ENCODE results near the gene BIRC2. TPM values are rescaled to one million over a fixed set of nuclear protein-coding genes. Genes with fewer than 3 reads are reported as not detected.
A peak's percentile ranks its signal among the peaks of the same experiment; 100 is the strongest.

The BIRC2 gene
- total RNA-seq, 1 donor from 2014 or later, result 78.1 TPM

DNA sequence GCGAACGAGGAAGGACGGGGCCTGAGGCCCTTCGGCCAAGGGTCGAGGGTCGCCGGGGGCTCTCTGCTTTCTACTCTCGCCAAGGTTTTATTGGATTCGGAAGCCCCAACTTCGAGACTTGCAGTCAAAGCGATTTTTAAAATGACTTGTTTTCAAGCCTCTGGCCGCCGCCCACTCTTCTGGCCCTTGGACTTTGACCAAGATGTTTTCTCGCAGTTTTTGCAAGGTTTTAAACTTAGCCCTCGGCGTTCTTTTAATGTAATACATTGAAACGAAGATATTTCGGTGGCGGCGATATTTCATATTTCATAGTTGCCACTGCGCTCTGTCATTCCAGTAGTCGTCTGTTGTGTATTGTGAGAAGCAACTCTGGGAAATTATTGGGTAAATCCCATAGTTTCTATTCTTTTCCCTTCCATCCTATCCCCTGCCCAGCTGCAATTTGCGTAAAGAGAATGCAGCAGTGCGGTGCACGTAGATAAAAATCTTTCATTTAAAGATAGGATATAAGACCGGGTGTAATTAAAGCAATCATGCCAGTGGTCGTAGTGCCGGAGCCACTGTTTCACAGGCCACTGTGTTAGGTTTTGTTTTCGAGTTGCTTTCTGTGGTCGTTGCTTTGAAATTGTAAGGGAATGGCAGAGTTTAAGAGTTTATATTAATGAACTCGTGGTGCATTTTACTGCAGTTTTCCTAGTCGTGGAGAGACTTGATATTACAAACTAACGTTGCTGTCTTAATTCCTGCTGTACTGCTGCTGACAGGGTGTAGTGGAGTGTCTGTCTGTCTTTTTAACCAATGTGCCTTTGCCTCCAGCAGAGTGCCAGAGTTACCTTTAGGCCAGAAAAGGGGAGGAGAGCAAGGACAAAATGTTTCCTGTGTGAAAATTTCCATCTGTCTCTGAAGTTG, 702 bp downstream of the BIRC2 start:
- Histone ChIP-seq H3K4me3 (peak overlapping the region; percentile 81), H3K79me2 (ENCODE audit: low read depth) (peaks cover 41% of the 10 kb centered on the region), H4K20me1 (ENCODE audit: low read depth) (peaks cover 18% of the 10 kb centered on the region), H3K36me3 (no peaks in the 10 kb centered on the region), H3K4me1 (peaks cover 14% of the 10 kb centered on the region), H3F3A (ENCODE audit: low read depth) (peaks cover 10% of the 10 kb centered on the region), H3K9ac (peak overlapping the region; percentile 95), H3K4me2 (peak overlapping the region; percentile 83), H2AFZ (replicated peaks) (peak overlapping the region; percentile 48), H3K27ac (peak overlapping the region; percentile 96), H3K9me3 (ENCODE audit: low read depth) (no peaks in the 10 kb centered on the region), H3K27me3 (no peaks in the 10 kb centered on the region)
- no peak for TF ChIP-seq EZH2 (IDR thresholded peaks at IDR 0.05)
- TF ChIP-seq, protein P1, sequence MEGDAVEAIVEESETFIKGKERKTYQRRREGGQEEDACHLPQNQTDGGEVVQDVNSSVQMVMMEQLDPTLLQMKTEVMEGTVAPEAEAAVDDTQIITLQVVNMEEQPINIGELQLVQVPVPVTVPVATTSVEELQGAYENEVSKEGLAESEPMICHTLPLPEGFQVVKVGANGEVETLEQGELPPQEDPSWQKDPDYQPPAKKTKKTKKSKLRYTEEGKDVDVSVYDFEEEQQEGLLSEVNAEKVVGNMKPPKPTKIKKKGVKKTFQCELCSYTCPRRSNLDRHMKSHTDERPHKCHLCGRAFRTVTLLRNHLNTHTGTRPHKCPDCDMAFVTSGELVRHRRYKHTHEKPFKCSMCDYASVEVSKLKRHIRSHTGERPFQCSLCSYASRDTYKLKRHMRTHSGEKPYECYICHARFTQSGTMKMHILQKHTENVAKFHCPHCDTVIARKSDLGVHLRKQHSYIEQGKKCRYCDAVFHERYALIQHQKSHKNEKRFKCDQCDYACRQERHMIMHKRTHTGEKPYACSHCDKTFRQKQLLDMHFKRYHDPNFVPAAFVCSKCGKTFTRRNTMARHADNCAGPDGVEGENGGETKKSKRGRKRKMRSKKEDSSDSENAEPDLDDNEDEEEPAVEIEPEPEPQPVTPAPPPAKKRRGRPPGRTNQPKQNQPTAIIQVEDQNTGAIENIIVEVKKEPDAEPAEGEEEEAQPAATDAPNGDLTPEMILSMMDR (IDR thresholded peaks at IDR 0.05), result no peak
- no peak for TF ChIP-seq EZH2phosphoT487 (IDR thresholded peaks at IDR 0.05)
- H3K27ac Mint-ChIP-seq, result peak overlapping the region; percentile 91
- H3K36me3 Mint-ChIP-seq, result peaks cover 15% of the 10 kb centered on the region
- peak overlapping the region; percentile 96 for H3K4me3 Mint-ChIP-seq
- H3K4me1 Mint-ChIP-seq, result peaks cover 29% of the 10 kb centered on the region
- peak; percentile 27 for DNase-seq (ENCODE audit: low spot score)
- peaks cover 6% of the 10 kb centered on the region for H3K27me3 Mint-ChIP-seq (ENCODE audit: insufficient read depth, low read depth)
- H3K9me3 Mint-ChIP-seq, result no peaks in the 10 kb centered on the region

DNA sequence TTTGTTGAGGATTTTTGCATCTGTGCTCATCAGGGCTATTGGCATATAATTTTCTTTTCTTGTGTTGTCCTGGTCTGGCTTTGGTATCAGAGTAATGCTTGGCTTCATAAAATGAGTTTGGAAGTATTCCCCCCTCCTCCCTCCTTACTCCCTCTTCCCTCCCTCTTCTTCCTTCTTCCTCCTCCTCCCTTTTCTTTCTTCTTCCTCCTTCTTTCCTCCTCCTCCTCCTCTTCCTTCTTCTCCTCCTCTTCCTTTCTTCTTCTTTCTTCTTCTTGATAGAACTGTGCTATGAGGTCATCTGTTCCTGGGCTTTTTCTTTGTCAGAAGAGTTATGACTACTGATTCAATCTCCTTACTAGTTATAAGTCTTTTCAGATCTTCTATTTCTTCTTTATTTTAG, 10.1 kb downstream of the BIRC2 start:
- Histone ChIP-seq H3K4me3 (no peak overlapping the region), H3K27me3 (no peaks in the 10 kb centered on the region), H3K79me2 (ENCODE audit: low read depth) (peaks cover 47% of the 10 kb centered on the region), H3F3A (ENCODE audit: low read depth) (no peaks in the 10 kb centered on the region), H2AFZ (replicated peaks) (no peak overlapping the region), H4K20me1 (ENCODE audit: low read depth) (peaks cover 3% of the 10 kb centered on the region), H3K4me1 (no peaks in the 10 kb centered on the region), H3K36me3 (peaks cover under 1% of the 10 kb centered on the region), H3K4me2 (no peak overlapping the region), H3K9me3 (ENCODE audit: low read depth) (no peaks in the 10 kb centered on the region), H3K27ac (no peak overlapping the region), H3K9ac (no peak overlapping the region)
- Mint-ChIP-seq H3K4me1 (no peaks in the 10 kb centered on the region), H3K36me3 (peaks cover 73% of the 10 kb centered on the region), H3K4me3 (no peak overlapping the region), H3K9me3 (peaks cover 30% of the 10 kb centered on the region), H3K27me3 (ENCODE audit: insufficient read depth, low read depth) (no peaks in the 10 kb centered on the region), H3K27ac (no peak overlapping the region)
- TF ChIP-seq EZH2phosphoT487 (IDR thresholded peaks at IDR 0.05) (no peak), EZH2 (IDR thresholded peaks at IDR 0.05) (no peak)
- TF ChIP-seq, protein P1 (IDR thresholded peaks at IDR 0.05), result no peak
- no peak for DNase-seq (ENCODE audit: low spot score)

DNA sequence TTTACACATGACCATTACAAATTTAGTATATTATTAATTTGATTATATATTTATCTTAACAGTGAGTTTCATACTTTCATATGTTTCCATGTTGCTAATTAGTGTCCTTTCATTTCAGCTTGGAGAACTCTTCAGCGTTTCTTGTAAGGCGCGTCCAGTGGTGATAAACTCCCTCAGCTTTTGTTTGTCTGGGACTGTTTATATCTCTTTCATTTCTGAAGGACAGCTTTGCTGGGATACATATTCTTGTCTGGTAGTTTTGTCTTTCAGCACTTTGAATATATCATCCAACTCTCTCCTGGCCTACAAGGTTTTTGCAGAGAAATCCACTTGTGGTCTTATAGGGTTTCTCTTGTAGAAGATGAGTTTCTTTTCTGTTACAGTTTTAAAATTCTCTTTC, 12.4 kb downstream of the BIRC2 start:
- Histone ChIP-seq H3K79me2 (ENCODE audit: low read depth) (peaks cover 46% of the 10 kb centered on the region), H3K27ac (no peak overlapping the region), H3K36me3 (peaks cover 16% of the 10 kb centered on the region), H3K9ac (no peak overlapping the region), H3K27me3 (no peaks in the 10 kb centered on the region), H3K9me3 (ENCODE audit: low read depth) (no peaks in the 10 kb centered on the region), H3K4me1 (no peaks in the 10 kb centered on the region), H2AFZ (replicated peaks) (no peak overlapping the region), H3K4me3 (no peak overlapping the region), H4K20me1 (ENCODE audit: low read depth) (peaks cover 3% of the 10 kb centered on the region), H3K4me2 (no peak overlapping the region), H3F3A (ENCODE audit: low read depth) (no peaks in the 10 kb centered on the region)
- Mint-ChIP-seq H3K4me3 (no peak overlapping the region), H3K27me3 (ENCODE audit: insufficient read depth, low read depth) (no peaks in the 10 kb centered on the region), H3K4me1 (no peaks in the 10 kb centered on the region), H3K36me3 (peaks cover 74% of the 10 kb centered on the region), H3K27ac (no peak overlapping the region), H3K9me3 (peaks cover 28% of the 10 kb centered on the region)
- TF ChIP-seq EZH2phosphoT487 (IDR thresholded peaks at IDR 0.05) (no peak), EZH2 (IDR thresholded peaks at IDR 0.05) (no peak)
- TF ChIP-seq, protein P1 (IDR thresholded peaks at IDR 0.05), result no peak
- DNase-seq (ENCODE audit: low spot score), result no peak
